LNCaP clone FGC (cell line): ENCODE data around the gene GMDS.

Source experiments
- DNase-seq: peaks from one replicate; pipeline ENCODE4 v3.0.0-alpha.2; 2011; ENCODE audit warnings: low read depth
- H3K4me3 ChIP-seq: 2 replicates; pipeline ENCODE4 v1.5.1; 2011; ENCODE audit warnings: mild to moderate bottlenecking, low read depth, low read length, control low read depth
- CTCF ChIP-seq: IDR thresholded peaks from 2 replicates; pipeline ENCODE4 v1.5.1; 2012; ENCODE audit warnings: mild to moderate bottlenecking; ENCODE audit not compliant: control insufficient read depth, insufficient read depth; ENCODE audit errors: extremely low read depth

GMDS gene

GRCh38 chr6:1767481-1768246, 477.7 kb downstream of the GMDS start:
- peak; percentile 38 for DNase-seq
- TF ChIP-seq CTCF, result no peak
- H3K4me3 ChIP-seq, result no peak overlapping the region

- no peak for DNase-seq
- TF ChIP-seq CTCF, result no peak
- H3K4me3 ChIP-seq, result no peak overlapping the region
Observed at GRCh38 chr6:1766654-1767053, 478.8 kb downstream of the GMDS start.

- H3K4me3 ChIP-seq, result no peak overlapping the region
- no peak for DNase-seq
- no peak for TF ChIP-seq CTCF
Observed at GRCh38 chr6:1765160-1765903, 480.1 kb downstream of the GMDS start.

GRCh38 chr6:1764397-1764987, 480.9 kb downstream of the GMDS start:
- DNase-seq, result no peak
- no peak for TF ChIP-seq CTCF
- H3K4me3 ChIP-seq, result no peak overlapping the region

- TF ChIP-seq CTCF, result no peak
- no peak overlapping the region for H3K4me3 ChIP-seq
- no peak for DNase-seq
Observed at GRCh38 chr6:1763404-1763803, 482.0 kb downstream of the GMDS start.

GRCh38 chr6:1762203-1762602, 483.2 kb downstream of the GMDS start:
- TF ChIP-seq CTCF, result no peak
- no peak for DNase-seq
- H3K4me3 ChIP-seq, result no peak overlapping the region
